Trophoblast cell (in vitro differentiated cells and primary cell): ENCODE data around the gene CTSE.
A peak's percentile ranks its signal among the peaks of the same experiment; 100 is the strongest.

Source experiments
- DNase-seq, 2 donors: peaks; one replicate each; pipeline ENCODE4 v3.0.0-alpha.2; 2016
- H2AFZ ChIP-seq: 2 replicates; pipeline ENCODE4 v1.6.1; 2013; ENCODE audit warnings: low read length, moderate library complexity, mild to moderate bottlenecking; ENCODE audit not compliant: insufficient read depth, poor library complexity
- H2AK5ac ChIP-seq: 2 replicates; pipeline ENCODE4 v1.6.1; 2013; ENCODE audit warnings: mild to moderate bottlenecking, low read length
- H2BK120ac ChIP-seq: 2 replicates; pipeline ENCODE4 v1.6.1; 2013; ENCODE audit warnings: low read length, mild to moderate bottlenecking, moderate library complexity; ENCODE audit not compliant: insufficient read depth, poor library complexity
- H2BK12ac ChIP-seq: 2 replicates; pipeline ENCODE4 v1.6.1; 2013; ENCODE audit warnings: mild to moderate bottlenecking, low read length, moderate library complexity
- H2BK5ac ChIP-seq: 2 replicates; pipeline ENCODE4 v1.6.1; 2013; ENCODE audit warnings: low read length, low read depth, moderate library complexity, mild to moderate bottlenecking; ENCODE audit not compliant: poor library complexity
- H3K14ac ChIP-seq: 2 replicates; pipeline ENCODE4 v1.6.1; 2013; ENCODE audit warnings: mild to moderate bottlenecking, low read length
- H3K18ac ChIP-seq: 2 replicates; pipeline ENCODE4 v1.6.1; 2013; ENCODE audit warnings: mild to moderate bottlenecking, low read length
- H3K23ac ChIP-seq: 2 replicates; pipeline ENCODE4 v1.6.1; 2013; ENCODE audit warnings: low read length
- H3K27ac ChIP-seq: 2 replicates; pipeline ENCODE4 v1.5.1; 2013; ENCODE audit warnings: low read depth, mild to moderate bottlenecking, inconsistent platforms, low read length, moderate library complexity
- H3K27me3 ChIP-seq: 2 replicates; pipeline ENCODE4 v1.6.1; 2013; ENCODE audit warnings: inconsistent platforms, mild to moderate bottlenecking, low read length, moderate library complexity; ENCODE audit not compliant: insufficient read depth
- H3K36me3 ChIP-seq, 2 experiments: 1 replicate in 1 of 2; 2 replicates in 1 of 2; pipeline ENCODE4 v1.6.1; 2013; ENCODE audit warnings: low read length in 2 of 2, mild to moderate bottlenecking in 2 of 2, moderate library complexity in 1 of 2; ENCODE audit not compliant: insufficient read depth in 2 of 2, control insufficient read depth in 1 of 2
- H3K4ac ChIP-seq: 2 replicates; pipeline ENCODE4 v1.6.1; 2013; ENCODE audit warnings: low read depth, mild to moderate bottlenecking, low read length, moderate library complexity
- H3K4me1 ChIP-seq, 2 experiments: 1 replicate in 1 of 2; 2 replicates in 1 of 2; pipeline ENCODE4 v1.6.1; 2013; ENCODE audit warnings: low read length in 2 of 2, mild to moderate bottlenecking in 2 of 2, moderate library complexity in 1 of 2; ENCODE audit not compliant: insufficient read depth in 2 of 2, control insufficient read depth in 1 of 2
- H3K4me2 ChIP-seq: 2 replicates; pipeline ENCODE4 v1.6.1; 2013; ENCODE audit warnings: inconsistent platforms, mild to moderate bottlenecking, low read length, moderate library complexity
- H3K4me3 ChIP-seq: 2 replicates; pipeline ENCODE4 v1.5.1; 2013; ENCODE audit warnings: mild to moderate bottlenecking, low read depth, low read length, inconsistent platforms
- H3K79me1 ChIP-seq: one replicate; pipeline ENCODE4 v1.6.1; 2013; ENCODE audit warnings: low read length
- H3K79me2 ChIP-seq: 2 replicates; pipeline ENCODE4 v1.6.1; 2013; ENCODE audit warnings: low read length, mild to moderate bottlenecking; ENCODE audit not compliant: control insufficient read depth, insufficient read depth, poor library complexity
- H3K9ac ChIP-seq: 2 replicates; pipeline ENCODE4 v1.6.1; 2013; ENCODE audit warnings: mild to moderate bottlenecking, low read length
- H3K9me3 ChIP-seq: 2 replicates; pipeline ENCODE4 v1.6.1; 2013; ENCODE audit warnings: low read depth, mild to moderate bottlenecking, control low read depth, inconsistent platforms, low read length; ENCODE audit not compliant: insufficient read depth
- H4K12ac ChIP-seq: 2 replicates; pipeline ENCODE4 v1.6.1; 2013; ENCODE audit warnings: low read depth, mild to moderate bottlenecking, low read length, moderate library complexity
- H4K8ac ChIP-seq: 2 replicates; pipeline ENCODE4 v1.6.1; 2013; ENCODE audit warnings: low read depth, mild to moderate bottlenecking, low read length, moderate library complexity
- H4K91ac ChIP-seq: one replicate; pipeline ENCODE4 v1.6.1; 2013; ENCODE audit warnings: low read depth, mild to moderate bottlenecking, low read length, moderate library complexity
- WGBS: extraction: QIAGEN DNeasy Blood & Tissue Kit; methylation state at CpG from one replicate; pipeline ENCODE4 v1.1.7; 2013; ENCODE audit warnings: missing lambda C conversion rate; ENCODE audit not compliant: insufficient read length, insufficient coverage; ENCODE audit errors: extremely low coverage; 5-methylcytosine and 5-hydroxymethylcytosine counted together

CTSE gene

DNA sequence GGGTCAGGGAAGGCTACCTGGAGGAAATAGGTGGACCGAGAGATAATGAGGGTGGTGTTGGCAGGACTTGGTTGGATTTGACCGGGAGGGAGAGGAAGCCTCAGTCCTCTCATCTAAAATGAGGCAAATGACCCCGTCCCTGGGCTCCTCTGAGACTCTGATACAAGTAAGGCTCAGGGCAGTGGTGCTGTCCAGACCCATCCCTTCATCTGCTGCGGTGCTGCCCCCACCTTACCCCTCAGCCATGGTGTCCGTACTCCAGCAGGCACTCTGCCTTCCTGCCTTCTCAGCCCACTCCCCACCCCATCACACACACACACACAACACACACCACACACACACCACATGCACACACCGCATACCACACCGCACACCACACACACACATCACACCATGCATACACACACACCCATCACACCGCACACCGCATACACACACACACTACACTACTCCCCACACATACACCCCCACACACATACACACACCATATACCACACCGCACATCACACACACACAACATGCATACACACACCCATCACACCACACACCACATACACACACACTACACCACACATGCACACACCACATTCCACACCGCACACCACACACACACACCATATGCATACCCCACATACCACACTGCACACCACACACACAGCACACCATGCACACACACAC lies 51.1 kb downstream of the CTSE start:
- Histone ChIP-seq H3K79me1 (no peaks in the 10 kb centered on the region), H2AFZ (no peak overlapping the region), H4K91ac (no peak overlapping the region), H3K14ac (no peak overlapping the region), H3K4me1 (peaks cover 0 to 3% of the 10 kb centered on the region in 2 experiments), H2BK120ac (no peak overlapping the region), H2BK5ac (no peak overlapping the region), H2BK12ac (no peak overlapping the region), H3K9me3 (peaks cover 20% of the 10 kb centered on the region), H4K12ac (no peak overlapping the region), H3K18ac (no peak overlapping the region), H3K4me3 (peak overlapping the region; percentile 61), H3K23ac (peak overlapping the region; percentile 3), H3K4me2 (no peak overlapping the region), H3K9ac (peak overlapping the region; percentile 1), H3K27me3 (no peaks in the 10 kb centered on the region), H3K27ac (no peak overlapping the region), H3K4ac (no peak overlapping the region), H4K8ac (no peak overlapping the region), H2AK5ac (no peak overlapping the region), H3K36me3 (no peaks in the 10 kb centered on the region), H3K79me2 (no peaks in the 10 kb centered on the region)
- DNase-seq: no peak
- 100% methylated on average over 5 of the region's 11 CpGs for WGBS

DNA sequence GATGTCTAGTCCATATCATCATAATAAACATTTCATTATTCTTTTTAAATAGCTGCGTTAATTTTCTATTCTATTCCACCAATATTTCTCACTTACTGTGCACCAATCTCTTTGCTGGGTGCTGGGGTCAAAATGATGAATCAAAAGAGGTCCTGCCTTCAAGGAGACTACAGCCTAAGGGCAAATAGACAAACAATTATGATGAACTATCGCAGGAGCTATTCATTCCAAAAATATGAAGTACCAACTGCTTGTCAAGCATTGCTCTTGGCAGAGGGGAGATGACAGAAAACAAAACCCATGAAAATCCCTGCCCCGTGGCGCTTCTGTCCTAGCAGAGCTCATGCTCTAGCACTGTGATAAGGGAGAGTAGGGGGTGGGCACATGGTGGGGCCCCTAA lies 51.6 kb downstream of the CTSE start:
- no peak overlapping the region for H2BK12ac ChIP-seq

DNA sequence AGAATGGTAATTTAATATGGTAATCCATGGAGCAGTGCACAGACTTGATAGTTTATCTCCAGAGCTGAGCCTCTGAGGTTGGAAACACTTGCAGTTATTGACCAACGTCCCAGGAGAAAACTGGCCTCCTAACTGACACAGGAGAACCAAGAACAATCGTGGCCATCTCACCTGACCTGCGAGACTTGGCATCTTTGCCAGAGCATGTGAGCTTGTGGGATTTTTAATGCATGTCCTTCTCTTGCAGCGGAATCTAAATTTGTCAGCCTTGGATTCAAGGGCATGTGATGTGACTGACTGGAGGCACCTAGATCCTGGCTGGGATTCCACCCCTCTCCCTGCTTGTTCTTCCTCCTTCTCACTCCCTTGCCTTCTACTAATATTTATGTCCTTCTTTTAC lies 52.6 kb downstream of the CTSE start:
- no peaks in the 10 kb centered on the region for H3K79me1 ChIP-seq
- no peak overlapping the region for H2BK12ac ChIP-seq
- H3K79me2 ChIP-seq: no peaks in the 10 kb centered on the region
- no peaks in the 10 kb centered on the region for H3K4me1 ChIP-seq
- no peak overlapping the region for H2BK5ac ChIP-seq
- H3K9ac ChIP-seq: no peak overlapping the region
- no peak overlapping the region for H3K14ac ChIP-seq
- H4K12ac ChIP-seq: no peak overlapping the region
- no peak overlapping the region for H4K8ac ChIP-seq
- no peaks in the 10 kb centered on the region for H3K27me3 ChIP-seq
- no peak overlapping the region for H3K18ac ChIP-seq
- no peak overlapping the region for H3K4me2 ChIP-seq
- H3K4ac ChIP-seq: no peak overlapping the region
- H2AK5ac ChIP-seq: no peak overlapping the region
- no peak overlapping the region for H2AFZ ChIP-seq
- no peak overlapping the region for H3K27ac ChIP-seq
- no peak overlapping the region for H3K23ac ChIP-seq
- H4K91ac ChIP-seq: no peak overlapping the region
- WGBS: no CpG with 5 or more reads among the region's 4 CpGs
- H3K36me3 ChIP-seq: no peaks in the 10 kb centered on the region
- no peak for DNase-seq
- H2BK120ac ChIP-seq: no peak overlapping the region
- H3K9me3 ChIP-seq: peaks cover 20% of the 10 kb centered on the region
- H3K4me3 ChIP-seq: no peak overlapping the region

More for the DNA sequence above, 51.6 kb downstream of the CTSE start:
- H2BK120ac ChIP-seq: no peak overlapping the region
- H3K27ac ChIP-seq: no peak overlapping the region
- H3K9me3 ChIP-seq: peaks cover 20% of the 10 kb centered on the region
- peak in 1 of 2 donors; percentile 46 for DNase-seq
- no peaks in the 10 kb centered on the region for H3K36me3 ChIP-seq
- no peak overlapping the region for H4K12ac ChIP-seq
- H3K14ac ChIP-seq: no peak overlapping the region
- H4K8ac ChIP-seq: no peak overlapping the region
- no peak overlapping the region for H3K18ac ChIP-seq
- no peaks in the 10 kb centered on the region for H3K27me3 ChIP-seq
- H3K79me1 ChIP-seq: no peaks in the 10 kb centered on the region
- no peak overlapping the region for H3K4me3 ChIP-seq
- 100% methylated on average over 1 of the region's 4 CpGs for WGBS
- H3K4me1 ChIP-seq: peaks cover 0 to 3% of the 10 kb centered on the region in 2 experiments
- H4K91ac ChIP-seq: no peak overlapping the region
- H3K4me2 ChIP-seq: no peak overlapping the region
- H3K79me2 ChIP-seq: no peaks in the 10 kb centered on the region
- H3K9ac ChIP-seq: no peak overlapping the region
- no peak overlapping the region for H2BK5ac ChIP-seq
- no peak overlapping the region for H3K4ac ChIP-seq
- H3K23ac ChIP-seq: no peak overlapping the region
- no peak overlapping the region for H2AK5ac ChIP-seq
- H2AFZ ChIP-seq: no peak overlapping the region

DNA sequence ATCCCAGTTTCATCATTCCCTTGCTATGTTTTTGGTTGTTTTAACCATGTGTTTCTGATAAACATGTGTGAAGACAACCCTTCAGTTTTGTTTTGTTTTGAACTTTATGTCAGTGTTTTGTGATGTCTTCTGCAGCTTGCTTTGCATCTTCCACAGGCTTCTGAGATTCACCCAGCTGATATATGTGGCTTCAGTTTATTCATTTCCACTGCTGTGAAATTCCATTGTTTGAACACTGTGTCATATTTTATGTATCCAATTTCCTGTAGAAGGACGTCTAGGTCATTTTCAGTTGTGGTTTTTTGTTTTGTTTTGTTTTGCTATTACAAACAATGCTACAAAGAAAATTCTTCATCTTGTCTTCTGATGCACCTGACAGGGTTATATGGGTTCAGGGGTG lies 53.2 kb downstream of the CTSE start:
- Histone ChIP-seq H2AFZ (no peak overlapping the region), H3K79me2 (no peaks in the 10 kb centered on the region), H3K4me1 (no peaks in the 10 kb centered on the region), H3K9me3 (peaks cover 20% of the 10 kb centered on the region), H2BK12ac (no peak overlapping the region), H3K36me3 (no peaks in the 10 kb centered on the region), H4K12ac (no peak overlapping the region), H4K8ac (no peak overlapping the region), H3K18ac (no peak overlapping the region), H4K91ac (no peak overlapping the region), H3K14ac (no peak overlapping the region), H2BK120ac (no peak overlapping the region), H3K27ac (no peak overlapping the region), H2BK5ac (no peak overlapping the region), H3K79me1 (no peaks in the 10 kb centered on the region), H2AK5ac (no peak overlapping the region), H3K4me2 (no peak overlapping the region), H3K4me3 (no peak overlapping the region), H3K9ac (no peak overlapping the region), H3K23ac (no peak overlapping the region), H3K4ac (no peak overlapping the region), H3K27me3 (no peaks in the 10 kb centered on the region)
- no CpG with 5 or more reads among the region's 1 CpG for whole genome bisulfite sequencing
- no peak for DNase-seq
